ENCODE results near the gene SNRPF.
A peak's percentile ranks its signal among the peaks of the same experiment; 100 is the strongest.
"Not testable (repeated sequence)": the region's sequence is repeated elsewhere in the genome, so short reads cannot be mapped to it uniquely, and the experiment has no call there.

Gene SNRPF

DNA sequence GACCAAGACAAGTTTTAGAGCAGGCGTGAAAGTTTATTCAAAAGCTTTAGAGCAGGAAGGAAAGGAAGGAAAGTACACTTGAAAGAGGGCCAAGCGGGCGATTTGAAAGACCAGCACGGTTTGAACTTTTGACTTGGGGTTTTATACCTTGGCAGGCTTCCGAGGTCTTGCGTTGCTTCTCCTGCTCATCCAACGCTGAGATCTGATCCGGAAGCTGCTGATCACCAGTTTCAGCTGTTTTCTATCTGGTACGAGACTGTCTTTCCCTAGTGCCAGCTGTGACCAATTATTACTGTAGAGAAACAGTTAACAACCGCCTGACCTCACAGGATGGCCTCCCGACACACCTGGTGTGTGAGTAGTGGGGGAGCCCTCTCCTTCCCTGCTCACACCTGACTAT is 20.6 kb upstream of the SNRPF start:
- H3K4me3 ChIP-seq (replicated peaks; ENCODE audit: low read depth, low read length): no peak overlapping the region
- TF ChIP-seq, protein P1, sequence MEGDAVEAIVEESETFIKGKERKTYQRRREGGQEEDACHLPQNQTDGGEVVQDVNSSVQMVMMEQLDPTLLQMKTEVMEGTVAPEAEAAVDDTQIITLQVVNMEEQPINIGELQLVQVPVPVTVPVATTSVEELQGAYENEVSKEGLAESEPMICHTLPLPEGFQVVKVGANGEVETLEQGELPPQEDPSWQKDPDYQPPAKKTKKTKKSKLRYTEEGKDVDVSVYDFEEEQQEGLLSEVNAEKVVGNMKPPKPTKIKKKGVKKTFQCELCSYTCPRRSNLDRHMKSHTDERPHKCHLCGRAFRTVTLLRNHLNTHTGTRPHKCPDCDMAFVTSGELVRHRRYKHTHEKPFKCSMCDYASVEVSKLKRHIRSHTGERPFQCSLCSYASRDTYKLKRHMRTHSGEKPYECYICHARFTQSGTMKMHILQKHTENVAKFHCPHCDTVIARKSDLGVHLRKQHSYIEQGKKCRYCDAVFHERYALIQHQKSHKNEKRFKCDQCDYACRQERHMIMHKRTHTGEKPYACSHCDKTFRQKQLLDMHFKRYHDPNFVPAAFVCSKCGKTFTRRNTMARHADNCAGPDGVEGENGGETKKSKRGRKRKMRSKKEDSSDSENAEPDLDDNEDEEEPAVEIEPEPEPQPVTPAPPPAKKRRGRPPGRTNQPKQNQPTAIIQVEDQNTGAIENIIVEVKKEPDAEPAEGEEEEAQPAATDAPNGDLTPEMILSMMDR (IDR thresholded peaks at IDR 0.05; ENCODE audit: low read depth, low read length, missing control alignments): no peak
- peak; percentile 92 for DNase-seq (ENCODE audit: extremely low read depth, low read depth)

- H3K4me3 ChIP-seq (replicated peaks; ENCODE audit: low read depth, low read length); DNase-seq (ENCODE audit: extremely low read depth, low read depth): not testable (repeated sequence)
Observed at GRCh38 chr12:95842426-95842825, 16.3 kb upstream of the SNRPF start.

GRCh38 chr12:95848575-95849388 is 10.0 kb upstream of the SNRPF start:
- DNase-seq (ENCODE audit: extremely low read depth, low read depth): peak; percentile 10
- H3K4me3 ChIP-seq (replicated peaks; ENCODE audit: low read depth, low read length): no peak overlapping the region
- TF ChIP-seq, protein P1 (IDR thresholded peaks at IDR 0.05; ENCODE audit: low read depth, low read length, missing control alignments): peak; percentile 30

GRCh38 chr12:95851606-95852005 is 7.1 kb upstream of the SNRPF start:
- TF ChIP-seq, protein P1 (IDR thresholded peaks at IDR 0.05; ENCODE audit: low read depth, low read length, missing control alignments): no peak
- no peak for DNase-seq (ENCODE audit: extremely low read depth, low read depth)
- no peak overlapping the region for H3K4me3 ChIP-seq (replicated peaks; ENCODE audit: low read depth, low read length)

DNA sequence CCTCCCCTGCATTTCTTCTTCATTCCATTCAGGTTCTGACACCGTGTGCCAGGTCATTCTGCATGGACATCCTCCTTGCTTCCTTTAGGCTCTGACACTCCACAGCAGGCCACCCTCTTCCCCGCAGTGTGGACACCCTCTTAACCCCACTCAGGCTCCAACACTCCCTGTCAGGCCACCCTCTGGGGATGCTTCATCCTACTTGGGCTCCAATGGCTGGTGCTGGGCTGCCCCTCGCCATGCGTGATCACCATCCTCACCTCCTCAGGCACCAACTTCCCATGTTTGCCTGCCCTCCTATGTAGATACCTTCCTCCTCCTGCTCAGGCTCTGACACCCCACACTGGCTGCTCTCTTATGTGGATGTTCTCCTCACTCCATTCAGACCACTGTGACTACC is 6.6 kb upstream of the SNRPF start:
- TF ChIP-seq, protein P1 (IDR thresholded peaks at IDR 0.05; ENCODE audit: low read depth, low read length, missing control alignments): no peak
- H3K4me3 ChIP-seq (replicated peaks; ENCODE audit: low read depth, low read length): no peak overlapping the region
- DNase-seq (ENCODE audit: extremely low read depth, low read depth): no peak

DNA sequence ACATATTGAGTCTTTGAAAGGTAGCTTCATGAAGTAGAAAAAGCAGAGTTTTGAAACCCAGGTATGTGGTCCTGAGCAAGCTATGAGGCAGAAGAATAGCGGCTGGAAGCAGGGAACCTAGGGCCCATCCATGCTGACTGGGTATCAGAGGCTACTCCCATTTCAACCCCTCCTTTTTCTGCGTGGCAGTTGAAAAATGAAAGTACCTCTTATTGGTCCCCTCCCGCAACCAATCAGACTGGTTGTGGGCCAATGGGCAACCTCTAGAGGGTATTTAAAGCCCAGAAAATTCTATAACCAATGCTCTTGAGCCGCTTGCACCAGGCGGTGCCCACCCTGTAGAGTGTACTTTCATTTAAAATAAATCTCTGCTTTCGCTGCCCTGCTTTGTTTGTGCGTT is 1.6 kb upstream of the SNRPF start:
- TF ChIP-seq, protein P1 (IDR thresholded peaks at IDR 0.05; ENCODE audit: low read depth, low read length, missing control alignments): no peak
- H3K4me3 ChIP-seq (replicated peaks; ENCODE audit: low read depth, low read length): no peak overlapping the region
- DNase-seq (ENCODE audit: extremely low read depth, low read depth): no peak

- peak overlapping the region; percentile 88 for H3K4me3 ChIP-seq (replicated peaks; ENCODE audit: low read depth, low read length)
- DNase-seq (ENCODE audit: extremely low read depth, low read depth): no peak
- TF ChIP-seq, protein P1 (IDR thresholded peaks at IDR 0.05; ENCODE audit: low read depth, low read length, missing control alignments): no peak
Observed at GRCh38 chr12:95857799-95858198, 953 bp upstream of the SNRPF start.

All from HFF-Myc (cell line).